ENCODE results near the gene CDC42SE2. TPM values are rescaled to one million over a fixed set of nuclear protein-coding genes. Genes with fewer than 3 reads are reported as not detected.
"Not testable (repeated sequence)": the region's sequence is repeated elsewhere in the genome, so short reads cannot be mapped to it uniquely, and the experiment has no call there.

CDC42SE2 gene
- polyA plus RNA-seq, 3 donors, result 34.4 to 135 (median 92.6) TPM

DNA sequence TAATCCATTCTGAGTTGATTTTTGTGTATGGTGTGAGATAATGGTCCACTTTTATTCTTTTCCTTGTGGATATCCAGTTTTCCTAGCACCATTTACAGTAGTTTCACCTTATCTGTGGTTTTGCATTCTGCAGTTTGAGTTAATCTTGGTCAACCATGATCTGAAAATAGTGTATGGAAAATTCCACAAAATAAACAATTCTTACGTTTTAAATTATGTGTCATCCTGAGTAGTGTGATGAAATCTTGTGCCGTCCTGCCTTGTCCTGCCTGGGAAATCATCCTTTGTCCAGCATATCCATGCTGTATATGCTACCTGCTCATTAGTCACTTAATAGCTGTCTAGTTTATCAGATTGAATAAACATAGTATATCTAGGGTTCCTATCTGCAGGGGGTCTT is 42.1 kb downstream of the CDC42SE2 start:
- H3K4me1 Mint-ChIP-seq, result peaks cover 39% of the 10 kb centered on the region
- peaks cover 1 to 5% of the 10 kb centered on the region in 2 donors for H3K36me3 Mint-ChIP-seq
- Histone ChIP-seq H3K9ac (ENCODE audit: insufficient read depth, low read length, poor library complexity, severe bottlenecking) (no peak overlapping the region), H2AFZ (ENCODE audit: insufficient read depth, low read depth, low read length, poor library complexity, severe bottlenecking) (no peak overlapping the region), H3K9me3 (replicated peaks in 1 of 2; ENCODE audit: control insufficient read depth in 1 of 2, insufficient read depth in 1 of 2, low read length in 2 of 2) (no peaks in the 10 kb centered on the region), H3K27ac (ENCODE audit: low read depth in 1 of 2, low read length in 2 of 2) (peak overlapping the region in 1 of 2 donors; percentile 33), H3K4me1 (ENCODE audit: control insufficient read depth in 1 of 2, insufficient read depth in 2 of 2, low read length in 2 of 2) (no peaks in the 10 kb centered on the region), H4K20me1 (ENCODE audit: insufficient read depth, low read length) (peaks cover 61% of the 10 kb centered on the region), H3K27me3 (ENCODE audit: control insufficient read depth in 2 of 2, insufficient read depth in 2 of 2, low read length in 2 of 2) (no peaks in the 10 kb centered on the region), H3K36me3 (replicated peaks in 1 of 2; ENCODE audit: control insufficient read depth in 1 of 2, insufficient read depth in 2 of 2, low read length in 2 of 2) (no peaks in the 10 kb centered on the region), H3K4me2 (replicated peaks; ENCODE audit: extremely low read depth, low read length, poor library complexity, severe bottlenecking) (no peak overlapping the region), H3K4me3 (replicated peaks in 1 of 3; ENCODE audit: low read depth in 2 of 3, low read length in 3 of 3) (no peak overlapping the region), H3K79me2 (ENCODE audit: insufficient read depth, low read length) (peaks cover 70% of the 10 kb centered on the region)
- TF ChIP-seq, protein P1, sequence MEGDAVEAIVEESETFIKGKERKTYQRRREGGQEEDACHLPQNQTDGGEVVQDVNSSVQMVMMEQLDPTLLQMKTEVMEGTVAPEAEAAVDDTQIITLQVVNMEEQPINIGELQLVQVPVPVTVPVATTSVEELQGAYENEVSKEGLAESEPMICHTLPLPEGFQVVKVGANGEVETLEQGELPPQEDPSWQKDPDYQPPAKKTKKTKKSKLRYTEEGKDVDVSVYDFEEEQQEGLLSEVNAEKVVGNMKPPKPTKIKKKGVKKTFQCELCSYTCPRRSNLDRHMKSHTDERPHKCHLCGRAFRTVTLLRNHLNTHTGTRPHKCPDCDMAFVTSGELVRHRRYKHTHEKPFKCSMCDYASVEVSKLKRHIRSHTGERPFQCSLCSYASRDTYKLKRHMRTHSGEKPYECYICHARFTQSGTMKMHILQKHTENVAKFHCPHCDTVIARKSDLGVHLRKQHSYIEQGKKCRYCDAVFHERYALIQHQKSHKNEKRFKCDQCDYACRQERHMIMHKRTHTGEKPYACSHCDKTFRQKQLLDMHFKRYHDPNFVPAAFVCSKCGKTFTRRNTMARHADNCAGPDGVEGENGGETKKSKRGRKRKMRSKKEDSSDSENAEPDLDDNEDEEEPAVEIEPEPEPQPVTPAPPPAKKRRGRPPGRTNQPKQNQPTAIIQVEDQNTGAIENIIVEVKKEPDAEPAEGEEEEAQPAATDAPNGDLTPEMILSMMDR (IDR thresholded peaks at IDR 0.05), result no peak
- H3K27ac Mint-ChIP-seq, result peak overlapping the region in 4 of 7 donors; percentile 11 to 30 (median 20)
- no peak overlapping the region for H3K4me3 Mint-ChIP-seq
- H3K9me3 Mint-ChIP-seq, result peaks cover 0 to 5% (median 0%) of the 10 kb centered on the region in 7 donors
- no CpG with 5 or more reads among the region's 2 CpGs for WGBS (ENCODE audit: insufficient coverage)
- DNase-seq, result peak in 1 of 3 donors; percentile 43
- intact Hi-C loops (cut with micrococcal nuclease), result no loop called here
- no peaks in the 10 kb centered on the region for H3K27me3 Mint-ChIP-seq (ENCODE audit: low read depth in 3 of 3)

DNA sequence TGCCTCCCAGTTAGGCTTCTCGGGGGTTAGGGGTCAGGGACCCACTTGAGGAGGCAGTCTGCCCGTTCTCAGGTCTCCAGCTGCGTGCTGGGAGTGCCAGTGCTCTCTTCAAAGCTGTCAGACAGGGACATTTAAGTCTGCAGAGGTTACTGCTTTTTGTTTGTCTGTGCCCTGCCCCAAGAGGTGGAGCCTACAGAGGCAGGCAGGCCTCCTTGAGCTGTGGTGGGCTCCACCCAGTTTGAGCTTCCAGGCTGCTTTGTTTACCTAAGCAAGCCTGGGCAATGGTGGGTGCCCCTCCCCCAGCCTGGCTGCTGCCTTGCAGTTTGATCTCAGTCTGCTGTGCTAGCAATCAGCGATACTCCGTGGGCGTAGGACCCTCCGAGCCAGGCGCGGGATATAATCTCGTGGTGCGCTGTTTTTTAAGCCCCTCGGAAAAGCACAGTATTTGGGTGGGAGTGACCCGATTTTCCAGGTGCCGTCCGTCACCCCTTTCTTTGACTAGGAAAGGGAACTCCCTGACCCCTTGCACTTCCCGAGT is 48.5 kb downstream of the CDC42SE2 start:
- H3K4me1 Mint-ChIP-seq, result peaks cover 38% of the 10 kb centered on the region
- DNase-seq; H3K4me1 ChIP-seq (ENCODE audit: control insufficient read depth in 1 of 2, insufficient read depth in 2 of 2, low read length in 2 of 2); intact Hi-C loops (cut with micrococcal nuclease); H3K27ac ChIP-seq (ENCODE audit: low read depth in 1 of 2, low read length in 2 of 2); H3K9me3 ChIP-seq (replicated peaks in 1 of 2; ENCODE audit: control insufficient read depth in 1 of 2, insufficient read depth in 1 of 2, low read length in 2 of 2); H3K27me3 ChIP-seq (ENCODE audit: control insufficient read depth in 2 of 2, insufficient read depth in 2 of 2, low read length in 2 of 2); H3K4me3 ChIP-seq (replicated peaks in 1 of 3; ENCODE audit: low read depth in 2 of 3, low read length in 3 of 3); H3K9me3 Mint-ChIP-seq; H3K4me2 ChIP-seq (replicated peaks; ENCODE audit: extremely low read depth, low read length, poor library complexity, severe bottlenecking); H2AFZ ChIP-seq (ENCODE audit: insufficient read depth, low read depth, low read length, poor library complexity, severe bottlenecking); H3K4me3 Mint-ChIP-seq; H3K27me3 Mint-ChIP-seq (ENCODE audit: low read depth in 3 of 3); H3K9ac ChIP-seq (ENCODE audit: insufficient read depth, low read length, poor library complexity, severe bottlenecking): not testable (repeated sequence)
- peaks cover 7 to 15% of the 10 kb centered on the region in 2 donors for H3K36me3 ChIP-seq (replicated peaks in 1 of 2; ENCODE audit: control insufficient read depth in 1 of 2, insufficient read depth in 2 of 2, low read length in 2 of 2)
- peak overlapping the region in 4 of 7 donors; percentile 66 to 79 (median 72) for H3K27ac Mint-ChIP-seq
- peaks cover 72% of the 10 kb centered on the region for H3K79me2 ChIP-seq (ENCODE audit: insufficient read depth, low read length)
- H4K20me1 ChIP-seq (ENCODE audit: insufficient read depth, low read length), result peaks cover 60% of the 10 kb centered on the region
- WGBS (ENCODE audit: insufficient coverage), result 100% methylated on average over 1 of the region's 16 CpGs
- H3K36me3 Mint-ChIP-seq, result peaks cover 11 to 12% of the 10 kb centered on the region in 2 donors
